Right ventricle myocardium inferior (tissue), 1 donor: ENCODE data around the gene CRIP2. TPM values are rescaled to one million over a fixed set of nuclear protein-coding genes. Genes with fewer than 3 reads are reported as not detected.
A peak's percentile ranks its signal among the peaks of the same experiment; 100 is the strongest.

Experiments
- ATAC-seq: fragments of 200-7000 bp; cut with Tn5 transposase; one replicate; pipeline ENCODE4 v1.9.1; 2020; ENCODE audit warnings: mild to moderate bottlenecking, moderate library complexity
- DNase-seq: peaks from one replicate; pipeline ENCODE4 v3.0.0; 2021; ENCODE audit errors: missing footprints
- intact Hi-C: fragments of 100-400 bp; cut with DNase I; formaldehyde crosslinking; loops from one replicate; pipeline ENCODE4 v1.11.0; 2022
- total RNA-seq: library from RNA; stranded (reverse); fragmentation: NEBNext Ultra II Directional; extraction: Animal tissue kit (Norgen Biotek cat#: 25700); gene quantifications from one replicate; pipeline ENCODE4 v1.2.1, GENCODE V29; 2021
- donor health status: DM: no; HTN: yes; CAD: no; lungs with severe emphysema.

CRIP2 gene
- total RNA-seq, 1 donor from 2014 or later: 1,081 TPM

- intact Hi-C loops: loop anchor here (2.0 kb wide), 1 partner anchor 17 kb away; the partner anchor contains the start of gene CRIP2
- DNase-seq (peak; percentile 90), ATAC-seq (no peak)
Observed at GRCh38 chr14:105491366-105491973, 16.8 kb downstream of the CRIP2 start.

- DNase-seq (peak; percentile 77), ATAC-seq (no peak)
- intact Hi-C loops: no loop called here
Observed at GRCh38 chr14:105492031-105492970, 17.7 kb downstream of the CRIP2 start.

- DNase-seq (peak; percentile 63), ATAC-seq (no peak)
- intact Hi-C loops: no loop called here
Observed at GRCh38 chr14:105492971-105493871, 18.6 kb downstream of the CRIP2 start.

GRCh38 chr14:105493921-105494605 lies 19.4 kb downstream of the CRIP2 start:
- ATAC-seq: no peak
- intact Hi-C loops: loop anchor here (2.0 kb wide), 1 partner anchor 33 kb away; the partner anchor contains the start of gene TMEM121
- DNase-seq: peak; percentile 48

GRCh38 chr14:105494606-105494929 lies 19.9 kb downstream of the CRIP2 start:
- no peak for ATAC-seq
- peak; percentile 35 for DNase-seq
- intact Hi-C loops: loop anchor here (2.0 kb wide), 1 partner anchor 32 kb away; the partner anchor contains the start of gene TMEM121

GRCh38 chr14:105495101-105495989 lies 20.7 kb downstream of the CRIP2 start:
- intact Hi-C loops: loop anchor here (2.0 kb wide), 1 partner anchor 31 kb away; the partner anchor contains the start of gene TMEM121
- no peak for ATAC-seq
- peak; percentile 75 for DNase-seq

- no peak for ATAC-seq
- peak; percentile 56 for DNase-seq
- intact Hi-C loops: loop anchor here (2.0 kb wide), 1 partner anchor 31 kb away; the partner anchor contains the start of gene TMEM121
Observed at GRCh38 chr14:105495990-105496830, 21.6 kb downstream of the CRIP2 start.

GRCh38 chr14:105496831-105497591 lies 22.4 kb downstream of the CRIP2 start:
- DNase-seq (peak; percentile 55), ATAC-seq (no peak)
- intact Hi-C loops: no loop called here

- ATAC-seq: no peak
- intact Hi-C loops: no loop called here
Observed at GRCh38 chr14:105497671-105498429, 23.2 kb downstream of the CRIP2 start.

GRCh38 chr14:105498430-105499255 lies 24.0 kb downstream of the CRIP2 start:
- intact Hi-C loops: no loop called here
- ATAC-seq (no peak), DNase-seq (peak; percentile 72)

More at GRCh38 chr14:105497671-105498429, 23.2 kb downstream of the CRIP2 start:
- DNase-seq: peak; percentile 45

GRCh38 chr14:105499256-105500035 lies 24.8 kb downstream of the CRIP2 start:
- ATAC-seq: no peak
- peak; percentile 69 for DNase-seq
- intact Hi-C loops: no loop called here

- DNase-seq (peak; percentile 33), ATAC-seq (no peak)
- intact Hi-C loops: no loop called here
Observed at GRCh38 chr14:105500036-105500725, 25.6 kb downstream of the CRIP2 start.

- DNase-seq: no peak
- intact Hi-C loops: no loop called here
- no peak for ATAC-seq
Observed at GRCh38 chr14:105500726-105501101, 26.1 kb downstream of the CRIP2 start.
